T-helper 1 cell treated with Interleukin-12 subunit alpha and Interleukin-12 subunit beta and Interleukin-4 antibody, amounts not matched to agents 30 μg/mL and 1 μg/mL, for 36 hours (primary cell): ENCODE measurements around the gene SPP2.

Source experiments
- H3K27ac Mint-ChIP-seq: one replicate; pipeline ENCODE4 v1.8.0; 2021; ENCODE audit warnings: mild to moderate bottlenecking, mixed read lengths
- H3K27me3 Mint-ChIP-seq: one replicate; pipeline ENCODE4 v1.8.0; 2021; ENCODE audit warnings: low read depth, mixed read lengths
- H3K36me3 Mint-ChIP-seq: one replicate; pipeline ENCODE4 v1.8.0; 2021; ENCODE audit warnings: low read depth, mixed read lengths
- H3K4me1 Mint-ChIP-seq: one replicate; pipeline ENCODE4 v1.8.0; 2021; ENCODE audit warnings: low read depth, mixed read lengths
- H3K4me3 Mint-ChIP-seq: one replicate; pipeline ENCODE4 v1.8.0; 2021; ENCODE audit warnings: mild to moderate bottlenecking, moderate library complexity, mixed read lengths
- H3K9me3 Mint-ChIP-seq: one replicate; pipeline ENCODE4 v1.8.0; 2021; ENCODE audit warnings: mixed read lengths

The SPP2 gene

DNA sequence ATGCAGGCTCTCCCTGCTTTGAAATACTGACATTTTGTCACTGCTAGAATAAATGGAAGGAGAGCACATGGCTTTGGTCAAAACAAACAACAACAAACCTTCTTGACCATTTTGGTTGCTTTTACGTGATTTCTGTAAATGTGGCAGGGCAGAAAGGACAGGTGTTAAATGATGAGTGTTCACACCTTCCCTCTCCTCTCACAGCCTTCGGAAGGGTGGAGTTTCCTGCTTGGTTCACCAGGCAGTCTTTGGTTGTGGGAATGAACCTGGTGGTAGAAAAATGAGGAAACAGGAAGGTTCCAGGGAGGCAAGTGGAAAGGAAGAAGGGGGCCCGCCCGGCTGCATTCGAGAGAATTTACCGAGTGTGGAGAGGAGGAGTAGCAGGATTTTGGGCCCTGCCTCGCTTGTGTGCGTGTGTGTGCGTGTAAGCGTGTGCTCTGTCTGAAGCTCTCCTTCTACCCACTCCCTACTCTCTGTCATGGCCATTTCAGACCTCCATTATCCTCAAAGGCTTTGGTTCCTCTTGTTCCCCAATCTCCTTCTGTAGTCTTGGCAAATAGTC lies 23.7 kb upstream of the SPP2 start:
- Mint-ChIP-seq H3K27ac (peak overlapping the region; percentile 5), H3K27me3 (peaks cover 39% of the 10 kb centered on the region), H3K4me3 (no peak overlapping the region), H3K9me3 (no peaks in the 10 kb centered on the region), H3K36me3 (peaks cover 5% of the 10 kb centered on the region), H3K4me1 (peaks cover 33% of the 10 kb centered on the region)

DNA sequence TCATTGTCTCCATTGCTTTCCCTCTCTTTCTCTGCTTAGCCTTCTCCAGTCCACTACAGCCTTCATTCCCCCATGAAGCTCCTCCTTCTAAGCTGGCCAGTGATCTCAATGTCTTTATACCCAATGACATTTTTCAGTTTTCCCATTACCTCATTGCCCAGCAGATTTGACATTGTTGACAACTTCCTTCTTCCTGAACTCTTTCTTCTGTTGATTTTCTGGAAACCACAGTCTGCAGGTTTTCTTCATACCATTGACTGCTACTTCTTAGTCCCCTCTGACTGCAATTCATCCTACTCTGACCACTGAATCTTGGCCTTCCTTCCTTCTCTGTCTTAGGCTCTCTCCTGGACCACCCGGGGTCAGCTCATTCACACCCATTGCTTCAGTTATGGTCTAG lies 22.9 kb upstream of the SPP2 start:
- Mint-ChIP-seq H3K9me3 (no peaks in the 10 kb centered on the region), H3K27me3 (peaks cover 35% of the 10 kb centered on the region), H3K36me3 (peaks cover 5% of the 10 kb centered on the region), H3K4me1 (peaks cover 38% of the 10 kb centered on the region), H3K4me3 (peak overlapping the region; percentile 0), H3K27ac (peak overlapping the region; percentile 0)

DNA sequence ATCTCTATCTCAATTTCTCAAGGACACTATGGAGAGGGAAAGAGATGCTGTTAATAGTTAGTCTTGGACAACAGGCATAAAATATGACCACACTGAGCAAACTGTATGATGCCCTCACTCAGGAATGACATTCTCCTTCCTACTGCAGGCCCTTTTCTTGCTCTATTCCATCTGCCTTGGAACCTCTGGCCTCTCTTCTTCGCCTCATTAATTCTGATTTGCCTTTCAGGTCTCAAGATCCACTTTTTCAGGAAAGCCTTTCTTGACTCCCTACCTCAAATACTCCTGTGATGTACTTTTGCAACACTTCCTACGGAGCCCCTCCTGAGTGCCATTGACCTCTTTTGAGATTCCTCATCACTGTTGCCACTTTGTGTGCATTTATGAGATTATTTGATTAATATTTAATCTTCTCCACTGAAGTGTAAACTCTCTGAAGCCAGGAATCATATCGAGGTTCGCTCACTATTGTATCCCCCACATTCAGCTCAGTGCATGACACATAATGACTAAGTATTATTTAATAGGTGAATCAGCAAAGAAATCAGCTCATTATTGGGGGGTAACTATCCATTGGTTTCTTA lies 21.3 kb upstream of the SPP2 start:
- Mint-ChIP-seq H3K27ac (no peak overlapping the region), H3K27me3 (peaks cover 41% of the 10 kb centered on the region), H3K4me3 (no peak overlapping the region), H3K36me3 (peaks cover 11% of the 10 kb centered on the region), H3K4me1 (peaks cover 42% of the 10 kb centered on the region), H3K9me3 (peaks cover 11% of the 10 kb centered on the region)

DNA sequence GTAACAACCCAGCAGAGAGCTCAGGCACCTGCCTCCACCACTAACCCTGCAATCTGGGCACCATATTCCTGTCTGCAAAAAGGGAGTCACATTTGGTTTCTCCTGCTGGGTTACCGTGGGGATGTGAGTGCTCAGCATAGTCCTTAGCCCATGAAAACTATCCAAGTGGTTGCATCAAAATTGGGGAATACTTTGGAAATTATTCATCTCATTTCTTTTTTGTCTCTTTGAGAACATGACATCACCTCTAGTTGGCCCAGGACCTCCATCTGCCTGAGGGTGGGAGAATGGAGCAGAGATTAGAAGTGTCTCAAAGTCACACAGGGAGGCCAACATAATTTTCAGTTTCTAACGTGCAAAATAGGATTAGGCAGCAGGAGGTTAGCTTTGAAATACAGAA lies 19.3 kb upstream of the SPP2 start:
- Mint-ChIP-seq H3K4me1 (peaks cover 34% of the 10 kb centered on the region), H3K27ac (no peak overlapping the region), H3K4me3 (no peak overlapping the region), H3K36me3 (peaks cover 11% of the 10 kb centered on the region), H3K9me3 (peaks cover 17% of the 10 kb centered on the region), H3K27me3 (peaks cover 41% of the 10 kb centered on the region)

DNA sequence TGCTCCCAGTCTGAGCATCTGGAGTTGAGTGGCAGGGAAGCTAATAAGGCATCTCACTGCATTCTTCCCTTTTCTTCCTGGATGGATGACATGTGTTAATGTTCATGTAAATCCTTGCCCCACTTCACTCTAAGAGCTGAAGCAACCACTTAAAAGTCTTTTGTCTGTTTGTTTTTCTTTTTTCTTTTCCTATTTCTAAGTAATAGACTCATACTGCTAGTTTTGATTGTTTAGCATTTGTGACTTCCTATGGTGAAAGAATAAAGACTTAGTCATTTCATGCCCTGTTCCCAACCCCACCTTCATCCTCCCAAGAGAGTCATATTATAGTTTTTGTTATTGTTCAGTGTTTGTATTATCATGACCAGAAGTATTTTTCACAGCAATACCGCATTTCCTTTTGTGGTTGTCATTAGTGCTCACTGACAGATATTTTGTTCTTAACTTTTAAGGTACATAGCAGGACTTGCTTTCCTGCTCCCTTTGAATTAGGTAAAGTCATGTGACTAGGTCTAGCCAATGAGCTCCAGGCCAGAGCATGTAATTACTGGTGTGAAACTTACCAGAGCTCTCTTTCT lies 18.1 kb upstream of the SPP2 start:
- Mint-ChIP-seq H3K36me3 (peaks cover 11% of the 10 kb centered on the region), H3K4me1 (peaks cover 24% of the 10 kb centered on the region), H3K4me3 (peak overlapping the region; percentile 1), H3K27ac (peak overlapping the region; percentile 28), H3K27me3 (peaks cover 43% of the 10 kb centered on the region), H3K9me3 (peaks cover 27% of the 10 kb centered on the region)

DNA sequence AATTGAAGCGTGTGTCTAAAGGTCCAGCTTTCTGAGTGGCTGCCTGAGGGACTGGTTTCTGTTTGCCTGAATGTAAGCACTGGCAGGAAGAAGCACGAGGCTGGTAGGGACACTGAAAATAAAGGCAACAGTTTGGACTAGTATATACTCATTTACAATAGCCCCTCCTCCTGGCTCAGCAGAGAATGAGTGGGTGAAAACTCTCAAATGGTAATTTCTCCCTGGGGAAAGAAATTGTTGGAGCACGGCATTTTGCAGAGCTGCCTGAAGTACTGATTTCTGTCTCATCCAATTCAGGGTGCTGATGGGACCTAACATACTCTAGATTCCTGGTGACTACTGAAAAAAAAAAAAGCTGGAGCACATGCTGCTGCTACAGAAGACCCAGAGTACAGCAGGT lies 17.3 kb upstream of the SPP2 start:
- Mint-ChIP-seq H3K4me3 (no peak overlapping the region), H3K27ac (peak overlapping the region; percentile 29), H3K9me3 (peaks cover 32% of the 10 kb centered on the region), H3K4me1 (peaks cover 19% of the 10 kb centered on the region), H3K27me3 (peaks cover 44% of the 10 kb centered on the region), H3K36me3 (peaks cover 7% of the 10 kb centered on the region)

DNA sequence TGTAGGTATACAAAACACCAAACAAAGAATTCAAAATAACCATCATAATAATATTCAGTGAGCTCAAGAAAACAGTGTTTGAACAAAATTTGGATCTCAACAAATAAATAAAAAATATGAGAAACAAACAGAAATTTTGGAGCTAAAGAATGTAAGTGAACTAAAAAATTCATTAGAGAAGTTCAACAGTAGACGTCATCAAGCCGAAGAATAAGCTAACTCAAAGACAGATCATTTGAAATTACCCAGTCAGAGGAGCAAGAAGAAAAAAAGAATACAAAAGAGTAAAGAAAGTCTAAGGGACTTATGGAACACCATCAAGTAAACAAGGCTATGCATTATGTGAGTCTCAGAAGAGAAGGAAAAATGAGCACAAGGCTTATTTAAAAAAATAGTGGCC lies 16.6 kb upstream of the SPP2 start:
- peaks cover 47% of the 10 kb centered on the region for H3K27me3 Mint-ChIP-seq
- no peak overlapping the region for H3K4me3 Mint-ChIP-seq
- H3K36me3 Mint-ChIP-seq: peaks cover 6% of the 10 kb centered on the region
- peaks cover 16% of the 10 kb centered on the region for H3K4me1 Mint-ChIP-seq
- H3K9me3 Mint-ChIP-seq: peaks cover 38% of the 10 kb centered on the region
- no peak overlapping the region for H3K27ac Mint-ChIP-seq

DNA sequence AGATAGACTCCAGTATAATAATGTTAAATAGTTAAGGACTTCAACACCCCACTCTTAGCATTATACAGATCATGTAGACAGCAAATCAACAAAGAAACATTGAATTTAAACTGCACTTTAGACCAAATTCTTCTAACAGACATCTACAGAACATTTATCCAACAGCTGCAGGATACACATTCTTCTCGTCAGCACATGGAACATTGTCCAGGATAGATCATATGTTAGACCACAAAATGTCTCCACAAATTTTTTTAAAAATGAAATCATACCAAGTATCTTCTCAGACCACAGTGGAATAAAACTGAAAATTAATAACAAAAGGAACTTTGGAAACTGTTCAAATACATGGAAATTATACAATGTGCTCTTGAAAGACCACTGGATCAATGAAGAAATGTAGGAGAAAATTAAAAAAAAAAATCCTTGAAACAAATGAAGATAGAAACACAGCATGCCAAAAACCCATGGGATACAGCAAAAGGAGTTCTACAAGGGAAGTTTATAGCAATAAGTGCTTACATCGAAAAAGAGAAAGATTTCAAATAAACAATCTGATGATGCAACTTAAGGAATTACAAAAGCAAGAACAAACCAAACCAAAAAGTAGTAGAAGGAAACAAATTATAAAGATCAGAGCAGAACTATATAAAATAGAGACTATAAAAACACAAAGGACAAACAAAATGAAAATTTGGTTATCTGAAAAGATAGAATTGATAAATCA lies 12.3 kb upstream of the SPP2 start:
- H3K36me3 Mint-ChIP-seq: peaks cover 6% of the 10 kb centered on the region
- no peak overlapping the region for H3K4me3 Mint-ChIP-seq
- peaks cover 37% of the 10 kb centered on the region for H3K9me3 Mint-ChIP-seq
- H3K4me1 Mint-ChIP-seq: peaks cover 1% of the 10 kb centered on the region
- peaks cover 71% of the 10 kb centered on the region for H3K27me3 Mint-ChIP-seq
- H3K27ac Mint-ChIP-seq: no peak overlapping the region

DNA sequence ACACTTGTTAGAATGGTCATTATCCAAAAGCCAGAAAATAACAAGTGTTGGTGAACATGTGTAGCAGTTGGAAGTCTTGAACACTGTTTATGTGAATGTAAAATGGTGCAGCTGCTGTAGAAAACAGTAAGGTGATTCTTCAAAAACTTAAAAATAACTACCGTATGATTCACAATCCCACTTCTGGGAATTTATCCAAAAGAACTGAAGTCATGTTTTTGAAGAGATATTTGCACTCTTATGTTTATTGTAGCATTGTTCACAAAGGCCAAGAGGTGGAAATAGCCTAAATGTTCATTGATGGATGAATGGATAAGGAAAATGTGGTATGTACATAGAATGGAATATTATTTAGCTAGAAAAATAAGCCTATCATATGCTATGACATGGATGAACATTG lies 6.3 kb upstream of the SPP2 start:
- Mint-ChIP-seq H3K36me3 (no peaks in the 10 kb centered on the region), H3K9me3 (no peaks in the 10 kb centered on the region), H3K4me3 (no peak overlapping the region), H3K27me3 (peaks cover 71% of the 10 kb centered on the region), H3K27ac (no peak overlapping the region), H3K4me1 (no peaks in the 10 kb centered on the region)

DNA sequence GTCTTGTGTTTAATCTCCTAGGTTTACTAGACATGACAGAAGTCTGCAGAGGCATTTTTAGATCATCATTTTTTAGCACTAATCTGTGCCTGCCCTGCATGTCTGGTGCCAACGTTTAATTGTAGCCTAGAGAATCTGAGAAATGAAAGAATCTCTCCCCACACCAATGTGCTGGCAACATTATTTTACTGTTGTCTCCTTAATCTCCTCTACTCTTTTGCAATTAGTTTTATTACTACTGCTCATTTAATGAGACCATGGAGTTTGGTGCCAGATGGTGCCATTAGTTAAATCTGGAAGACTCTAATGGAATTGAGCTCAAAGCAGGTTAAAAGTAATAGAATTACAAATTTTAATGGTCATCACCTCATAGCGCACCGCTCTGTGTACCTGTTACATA lies 4.0 kb upstream of the SPP2 start:
- Mint-ChIP-seq H3K27me3 (peaks cover 56% of the 10 kb centered on the region), H3K4me3 (no peak overlapping the region), H3K27ac (no peak overlapping the region), H3K9me3 (no peaks in the 10 kb centered on the region), H3K36me3 (no peaks in the 10 kb centered on the region), H3K4me1 (peaks cover under 1% of the 10 kb centered on the region)

DNA sequence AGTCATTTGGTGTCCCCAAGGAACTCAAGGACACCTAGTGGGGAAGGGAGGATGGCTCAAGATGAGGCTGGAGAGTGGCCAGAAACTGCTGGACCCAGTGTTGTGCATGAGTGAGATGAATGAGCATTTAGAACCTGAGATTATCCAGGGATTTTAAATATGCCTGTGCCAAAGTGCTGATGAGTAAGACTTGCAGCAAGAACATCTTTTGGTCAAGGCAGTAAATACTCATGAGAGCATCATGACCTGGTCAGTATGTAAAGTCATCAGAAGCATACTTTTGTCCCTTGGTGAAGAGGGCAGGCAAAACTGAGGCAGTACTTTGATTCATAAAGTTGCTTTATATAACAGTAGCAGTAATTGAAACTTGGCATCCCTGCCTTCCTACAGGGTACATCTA lies 3.1 kb upstream of the SPP2 start:
- peaks cover 54% of the 10 kb centered on the region for H3K27me3 Mint-ChIP-seq
- H3K4me1 Mint-ChIP-seq: peaks cover 2% of the 10 kb centered on the region
- H3K27ac Mint-ChIP-seq: no peak overlapping the region
- H3K36me3 Mint-ChIP-seq: no peaks in the 10 kb centered on the region
- no peaks in the 10 kb centered on the region for H3K9me3 Mint-ChIP-seq
- H3K4me3 Mint-ChIP-seq: no peak overlapping the region

DNA sequence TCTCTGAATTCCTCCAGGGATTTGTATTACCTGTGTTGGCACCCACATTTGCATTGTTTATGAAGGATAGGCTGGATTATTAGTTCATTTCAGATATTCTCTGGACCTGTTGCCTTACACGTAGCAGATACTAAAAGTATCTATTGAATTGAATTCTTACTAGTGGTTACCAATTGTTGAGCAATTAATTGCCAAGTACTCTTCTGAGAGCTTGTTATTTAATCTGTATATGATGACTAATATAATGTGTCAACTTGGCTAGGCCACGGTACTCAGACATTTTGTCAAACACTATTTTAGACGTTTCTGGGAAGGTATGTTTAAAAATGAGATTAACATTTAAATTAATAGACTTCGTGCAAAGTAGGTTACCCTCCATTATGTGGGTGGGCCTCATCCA lies 2.5 kb upstream of the SPP2 start:
- Mint-ChIP-seq H3K4me1 (peaks cover 2% of the 10 kb centered on the region), H3K9me3 (no peaks in the 10 kb centered on the region), H3K27ac (no peak overlapping the region), H3K4me3 (no peak overlapping the region), H3K27me3 (peaks cover 57% of the 10 kb centered on the region), H3K36me3 (no peaks in the 10 kb centered on the region)

DNA sequence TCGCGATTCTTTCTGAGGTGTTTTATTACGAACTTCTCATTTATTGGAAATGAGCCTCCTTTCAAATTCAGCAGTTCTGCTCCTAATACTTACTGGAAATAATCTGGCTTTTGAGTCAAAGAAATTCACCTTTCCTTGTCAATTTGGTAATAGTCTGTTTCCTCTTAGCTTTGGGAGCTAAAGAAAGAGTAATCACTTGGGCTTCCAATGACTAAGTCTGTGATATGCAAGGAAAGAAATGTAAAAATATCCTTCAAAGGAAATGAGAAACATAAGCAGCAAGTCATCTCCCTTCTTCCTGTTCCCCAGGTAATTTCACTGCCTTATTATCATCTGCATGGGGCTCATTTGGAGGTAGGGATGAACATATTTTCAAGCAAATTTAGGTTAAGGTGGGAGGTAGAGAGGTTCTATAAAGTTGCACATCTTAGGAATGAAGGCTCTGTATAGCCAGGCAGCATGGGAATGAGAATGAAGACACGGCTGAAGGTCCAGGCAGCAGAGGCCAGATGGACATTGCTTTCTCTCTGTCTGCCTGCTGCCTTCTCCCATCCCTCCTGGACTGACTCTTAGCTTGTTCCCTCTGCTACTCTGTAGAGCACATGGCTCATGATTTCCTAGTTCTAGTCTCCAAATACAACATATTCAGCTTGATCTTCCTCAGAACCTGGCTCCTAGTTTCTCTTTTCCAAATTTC lies 1.0 kb downstream of the SPP2 start:
- H3K9me3 Mint-ChIP-seq: no peaks in the 10 kb centered on the region
- H3K27me3 Mint-ChIP-seq: peaks cover 53% of the 10 kb centered on the region
- no peak overlapping the region for H3K4me3 Mint-ChIP-seq
- H3K36me3 Mint-ChIP-seq: no peaks in the 10 kb centered on the region
- H3K27ac Mint-ChIP-seq: no peak overlapping the region
- H3K4me1 Mint-ChIP-seq: peaks cover 2% of the 10 kb centered on the region

DNA sequence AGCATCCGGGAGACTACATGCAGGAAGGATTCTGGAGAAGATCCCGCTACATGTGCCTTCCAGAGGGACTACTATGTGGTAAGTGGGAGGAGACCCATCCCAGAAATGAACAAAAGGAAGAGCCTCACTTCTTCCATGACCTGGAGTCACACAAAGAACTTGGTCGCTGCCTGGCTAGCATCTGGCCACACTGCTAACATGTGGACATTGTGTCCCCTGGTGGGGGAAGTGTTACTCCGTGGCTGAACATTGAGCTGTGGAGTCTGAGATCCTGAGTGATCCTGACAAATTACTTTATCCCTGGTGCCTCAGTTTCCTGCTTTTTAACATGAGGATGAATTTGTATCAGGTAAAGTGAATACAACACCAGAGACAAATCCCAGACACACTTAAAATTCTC lies 8.4 kb downstream of the SPP2 start:
- Mint-ChIP-seq H3K36me3 (no peaks in the 10 kb centered on the region), H3K4me3 (no peak overlapping the region), H3K27ac (no peak overlapping the region), H3K9me3 (no peaks in the 10 kb centered on the region), H3K27me3 (peaks cover 50% of the 10 kb centered on the region), H3K4me1 (no peaks in the 10 kb centered on the region)
